Mesenchymal stem cell (in vitro differentiated cells and primary cell): ENCODE data around the gene GCG.

Experiments
- DNase-seq: peaks from one replicate; pipeline ENCODE4 v3.0.0-alpha.2; 2013
- H2AFZ ChIP-seq: one replicate; pipeline ENCODE4 v1.6.1; 2013; ENCODE audit warnings: low read depth, mild to moderate bottlenecking, control low read depth, inconsistent platforms, low read length, moderate library complexity
- H2AK5ac ChIP-seq: 2 replicates; pipeline ENCODE4 v1.6.1; 2013; ENCODE audit warnings: low read length, moderate library complexity, mild to moderate bottlenecking, inconsistent platforms; ENCODE audit not compliant: severe bottlenecking
- H2BK120ac ChIP-seq: one replicate; pipeline ENCODE4 v1.6.1; 2013; ENCODE audit warnings: low read depth, mild to moderate bottlenecking, inconsistent platforms, low read length, moderate library complexity
- H2BK12ac ChIP-seq, 2 experiments: one replicate each; pipeline ENCODE4 v1.6.1; 2013; ENCODE audit warnings: inconsistent platforms in 2 of 2, low read length in 2 of 2, mild to moderate bottlenecking in 2 of 2, moderate library complexity in 2 of 2, control low read depth in 1 of 2
- H2BK15ac ChIP-seq: one replicate; pipeline ENCODE4 v1.6.1; 2013; ENCODE audit warnings: mild to moderate bottlenecking, low read depth, inconsistent platforms; ENCODE audit not compliant: poor library complexity, severe bottlenecking
- H2BK5ac ChIP-seq: 2 replicates; pipeline ENCODE4 v1.6.1; 2013; ENCODE audit warnings: low read depth, mild to moderate bottlenecking, low read length, control low read depth, inconsistent platforms; ENCODE audit not compliant: poor library complexity, severe bottlenecking
- H3K14ac ChIP-seq, 2 experiments: one replicate each; pipeline ENCODE4 v1.6.1; 2013; ENCODE audit warnings: inconsistent platforms in 2 of 2, low read length in 2 of 2, control low read depth in 1 of 2, mild to moderate bottlenecking in 1 of 2, moderate library complexity in 1 of 2
- H3K18ac ChIP-seq, 2 experiments: one replicate each; pipeline ENCODE4 v1.6.1; 2013; ENCODE audit warnings: inconsistent platforms in 2 of 2, low read length in 2 of 2, control low read depth in 1 of 2, low read depth in 1 of 2, mild to moderate bottlenecking in 1 of 2
- H3K23ac ChIP-seq, 2 experiments: one replicate each; pipeline ENCODE4 v1.6.1; 2013; ENCODE audit warnings: inconsistent platforms in 2 of 2, low read length in 2 of 2, mild to moderate bottlenecking in 2 of 2, moderate library complexity in 2 of 2, control low read depth in 1 of 2
- H3K27ac ChIP-seq: 2 replicates; pipeline ENCODE4 v1.5.1; 2013; ENCODE audit warnings: mild to moderate bottlenecking, moderate library complexity, low read length, control low read depth, inconsistent platforms; ENCODE audit not compliant: poor library complexity, severe bottlenecking
- H3K27me3 ChIP-seq, 2 experiments: 2 replicates each; pipeline versions ENCODE4 v1.6.1 to v1.7.0; 2013; ENCODE audit warnings: low read length in 2 of 2, mild to moderate bottlenecking in 2 of 2, moderate library complexity in 2 of 2, control low read depth in 1 of 2, inconsistent platforms in 1 of 2; ENCODE audit not compliant: control insufficient read depth in 1 of 2, insufficient read depth in 1 of 2
- H3K36me3 ChIP-seq, 2 experiments: 2 replicates each; pipeline versions ENCODE4 v1.6.1 to v1.7.0; 2013; ENCODE audit warnings: low read length in 2 of 2, control low read depth in 1 of 2, inconsistent platforms in 1 of 2, low read depth in 1 of 2, mild to moderate bottlenecking in 1 of 2; ENCODE audit not compliant: insufficient read depth in 2 of 2, control insufficient read depth in 1 of 2
- H3K4ac ChIP-seq, 2 experiments: one replicate each; pipeline ENCODE4 v1.6.1; 2013; ENCODE audit warnings: inconsistent platforms in 2 of 2, low read length in 2 of 2, mild to moderate bottlenecking in 2 of 2, moderate library complexity in 2 of 2, control low read depth in 1 of 2, low read depth in 1 of 2
- H3K4me1 ChIP-seq: 2 replicates; pipeline ENCODE4 v1.6.1; 2013; ENCODE audit warnings: low read depth, low read length, control low read depth; ENCODE audit not compliant: control insufficient read depth, insufficient read depth
- H3K4me2 ChIP-seq: 2 replicates; pipeline ENCODE4 v1.6.1; 2013; ENCODE audit warnings: low read length, mild to moderate bottlenecking, inconsistent platforms; ENCODE audit not compliant: poor library complexity, severe bottlenecking
- H3K4me3 ChIP-seq, 2 experiments: 2 replicates each; pipeline versions ENCODE4 v1.5.1 to v1.7.0; 2013; ENCODE audit warnings: low read length in 2 of 2, mild to moderate bottlenecking in 2 of 2, control low read depth in 1 of 2, low read depth in 1 of 2; ENCODE audit not compliant: insufficient read depth in 1 of 2
- H3K79me1 ChIP-seq: replicated peaks from 2 replicates; pipeline ENCODE4 v1.6.1; 2013; ENCODE audit warnings: mild to moderate bottlenecking, control low read depth, low read length, inconsistent platforms; ENCODE audit not compliant: poor library complexity, severe bottlenecking
- H3K9ac ChIP-seq: 2 replicates; pipeline ENCODE4 v1.7.0; 2013; ENCODE audit warnings: mild to moderate bottlenecking, low read length, moderate library complexity
- H3K9me3 ChIP-seq: 2 replicates; pipeline ENCODE4 v1.7.0; 2013; ENCODE audit warnings: mild to moderate bottlenecking, low read length; ENCODE audit not compliant: control insufficient read depth
- H4K8ac ChIP-seq: one replicate; pipeline ENCODE4 v1.6.1; 2013; ENCODE audit warnings: inconsistent platforms, mild to moderate bottlenecking, low read length, moderate library complexity
- H4K91ac ChIP-seq: one replicate; pipeline ENCODE4 v1.6.1; 2013; ENCODE audit warnings: mild to moderate bottlenecking, low read length, inconsistent platforms
- WGBS: methylation state at CpG from one replicate; pipeline ENCODE4 v1.1.7; 2013; ENCODE audit warnings: mixed read lengths; 5-methylcytosine and 5-hydroxymethylcytosine counted together

GCG gene

GRCh38 chr2:162148956-162149355, 3.1 kb downstream of the GCG start:
- no peak overlapping the region for H3K23ac ChIP-seq
- H3K9ac ChIP-seq = no peak overlapping the region
- H2BK120ac ChIP-seq = no peak overlapping the region
- no peak overlapping the region for H3K18ac ChIP-seq
- H2AK5ac ChIP-seq = no peak overlapping the region
- DNase-seq = no peak
- H3K79me1 ChIP-seq = no peaks in the 10 kb centered on the region
- H3K36me3 ChIP-seq = no peaks in the 10 kb centered on the region
- no peak overlapping the region for H3K4me2 ChIP-seq
- H3K4me1 ChIP-seq = peaks cover 2% of the 10 kb centered on the region
- no peak overlapping the region for H4K91ac ChIP-seq
- no peak overlapping the region for H3K4me3 ChIP-seq
- no peak overlapping the region for H2AFZ ChIP-seq
- H2BK15ac ChIP-seq = no peak overlapping the region
- no peak overlapping the region for H3K4ac ChIP-seq
- no peak overlapping the region for H4K8ac ChIP-seq
- H3K14ac ChIP-seq = no peak overlapping the region
- H3K27ac ChIP-seq = no peak overlapping the region
- no peak overlapping the region for H2BK12ac ChIP-seq
- H3K9me3 ChIP-seq = no peaks in the 10 kb centered on the region
- no peaks in the 10 kb centered on the region for H3K27me3 ChIP-seq
- WGBS = 92% methylated on average over 2 of the region's 3 CpGs
- H2BK5ac ChIP-seq = no peak overlapping the region

GRCh38 chr2:162143969-162144368, 8.1 kb downstream of the GCG start:
- no peak for DNase-seq
- H3K9ac ChIP-seq = no peak overlapping the region
- H3K9me3 ChIP-seq = no peaks in the 10 kb centered on the region
- H3K79me1 ChIP-seq = no peaks in the 10 kb centered on the region
- H3K14ac ChIP-seq = no peak overlapping the region
- no peak overlapping the region for H2BK5ac ChIP-seq
- H2AK5ac ChIP-seq = no peak overlapping the region
- H3K36me3 ChIP-seq = no peaks in the 10 kb centered on the region
- H4K8ac ChIP-seq = no peak overlapping the region
- H3K4me2 ChIP-seq = no peak overlapping the region
- WGBS = 83% methylated on average over 4 of the region's 4 CpGs
- no peaks in the 10 kb centered on the region for H3K27me3 ChIP-seq
- H4K91ac ChIP-seq = no peak overlapping the region
- H2BK15ac ChIP-seq = no peak overlapping the region
- no peak overlapping the region for H3K4ac ChIP-seq
- H3K23ac ChIP-seq = no peak overlapping the region
- H3K18ac ChIP-seq = no peak overlapping the region
- H3K4me1 ChIP-seq = peaks cover 2% of the 10 kb centered on the region
- no peak overlapping the region for H3K27ac ChIP-seq
- no peak overlapping the region for H2BK12ac ChIP-seq
- H2AFZ ChIP-seq = no peak overlapping the region
- H2BK120ac ChIP-seq = no peak overlapping the region
- H3K4me3 ChIP-seq = no peak overlapping the region

- Histone ChIP-seq H3K9me3 (no peaks in the 10 kb centered on the region), H2BK120ac (no peak overlapping the region)
- DNase-seq = no peak
These were observed 13.7 kb downstream of the GCG start for GRCh38 chr2:162138310-162138709.

GRCh38 chr2:162127422-162127821, 24.6 kb downstream of the GCG start:
- DNase-seq = peak; percentile 53
- Histone ChIP-seq H3K23ac (no peak overlapping the region), H3K36me3 (no peaks in the 10 kb centered on the region), H2BK5ac (no peak overlapping the region), H3K79me1 (no peaks in the 10 kb centered on the region), H3K18ac (no peak overlapping the region), H3K4me1 (peaks cover 2% of the 10 kb centered on the region), H3K9me3 (peaks cover 7% of the 10 kb centered on the region), H2AFZ (no peak overlapping the region), H3K4ac (no peak overlapping the region), H4K91ac (no peak overlapping the region), H3K14ac (no peak overlapping the region), H2BK12ac (no peak overlapping the region), H2BK15ac (no peak overlapping the region), H3K27ac (no peak overlapping the region), H3K4me3 (no peak overlapping the region), H3K9ac (no peak overlapping the region), H2BK120ac (no peak overlapping the region), H4K8ac (no peak overlapping the region), H3K4me2 (no peak overlapping the region), H3K27me3 (peaks cover 0 to 4% of the 10 kb centered on the region in 2 experiments), H2AK5ac (no peak overlapping the region)
- 82% methylated on average over 2 of the region's 2 CpGs for WGBS

More at GRCh38 chr2:162138310-162138709, 13.7 kb downstream of the GCG start:
- Histone ChIP-seq H2BK12ac (no peak overlapping the region), H3K79me1 (no peaks in the 10 kb centered on the region), H3K27me3 (no peaks in the 10 kb centered on the region), H3K4me1 (no peaks in the 10 kb centered on the region), H2BK5ac (no peak overlapping the region), H3K36me3 (no peaks in the 10 kb centered on the region), H3K27ac (no peak overlapping the region), H3K23ac (no peak overlapping the region), H3K14ac (no peak overlapping the region), H3K18ac (no peak overlapping the region), H3K4me3 (no peak overlapping the region), H4K8ac (no peak overlapping the region), H3K4me2 (no peak overlapping the region), H3K4ac (no peak overlapping the region), H4K91ac (no peak overlapping the region), H3K9ac (no peak overlapping the region), H2AFZ (no peak overlapping the region), H2AK5ac (no peak overlapping the region), H2BK15ac (no peak overlapping the region)
